ENCODE results near the gene LMTK2. TPM values are rescaled to one million over a fixed set of nuclear protein-coding genes. Genes with fewer than 3 reads are reported as not detected.

Gene LMTK2
- total RNA-seq, 2 donors from 2014 or later = 17.1 to 17.6 TPM

- Histone ChIP-seq H3K9me3 (no peaks in the 10 kb centered on the region), H3K27me3 (replicated peaks; ENCODE audit: insufficient read depth) (no peaks in the 10 kb centered on the region), H3K36me3 (peaks cover 4% of the 10 kb centered on the region), H3K4me3 (peak within 1 kb of the TSS; percentile 69), H3K27ac (no peak within 1 kb of the TSS), H3K4me1 (ENCODE audit: control insufficient read depth in 1 of 2, low read depth in 2 of 2) (no peaks in the 10 kb centered on the region)
- TF ChIP-seq CTCF (IDR thresholded peaks at IDR 0.05) = no peak
- DNase-seq (ENCODE audit: low spot score) (no peak), ATAC-seq (ENCODE audit: insufficient number of reproducible peaks, low FRiP score, low read depth) (no peak)
Observed at GRCh38 chr7:98211221-98211675, 104.6 kb downstream of the LMTK2 start, which contains the start of gene BHLHA15. BHLHA15 (plus strand) TSS chr7:98211439; CDS start chr7:98212310, 871 bp downstream.

GRCh38 chr7:98211676-98212531 lies 105.2 kb downstream of the LMTK2 start:
- peaks cover 6% of the 10 kb centered on the region for H3K36me3 ChIP-seq
- no peak for ATAC-seq (ENCODE audit: insufficient number of reproducible peaks, low FRiP score, low read depth)
- H3K27ac ChIP-seq = no peak overlapping the region
- TF ChIP-seq CTCF (IDR thresholded peaks at IDR 0.05) = no peak
- no peaks in the 10 kb centered on the region for H3K27me3 ChIP-seq (replicated peaks; ENCODE audit: insufficient read depth)
- DNase-seq (ENCODE audit: low spot score) = no peak
- H3K9me3 ChIP-seq = no peaks in the 10 kb centered on the region
- peak overlapping the region; percentile 58 for H3K4me3 ChIP-seq
- H3K4me1 ChIP-seq (ENCODE audit: control insufficient read depth in 1 of 2, low read depth in 2 of 2) = no peaks in the 10 kb centered on the region

- DNase-seq (ENCODE audit: low spot score) (no peak), ATAC-seq (ENCODE audit: insufficient number of reproducible peaks, low FRiP score, low read depth) (no peak)
- H3K27me3 ChIP-seq (replicated peaks; ENCODE audit: insufficient read depth) = no peaks in the 10 kb centered on the region
- H3K9me3 ChIP-seq = no peaks in the 10 kb centered on the region
- H3K27ac ChIP-seq = no peak overlapping the region
- H3K4me1 ChIP-seq (ENCODE audit: control insufficient read depth in 1 of 2, low read depth in 2 of 2) = no peaks in the 10 kb centered on the region
- H3K4me3 ChIP-seq = no peak overlapping the region
- TF ChIP-seq CTCF (IDR thresholded peaks at IDR 0.05) = no peak
- H3K36me3 ChIP-seq = peaks cover 9% of the 10 kb centered on the region
Observed at GRCh38 chr7:98212532-98213041, 105.9 kb downstream of the LMTK2 start.

GRCh38 chr7:98213296-98213887 lies 106.7 kb downstream of the LMTK2 start:
- H3K4me1 ChIP-seq (ENCODE audit: control insufficient read depth in 1 of 2, low read depth in 2 of 2) = no peaks in the 10 kb centered on the region
- no peak for TF ChIP-seq CTCF (IDR thresholded peaks at IDR 0.05)
- no peaks in the 10 kb centered on the region for H3K9me3 ChIP-seq
- no peak overlapping the region for H3K27ac ChIP-seq
- H3K36me3 ChIP-seq = peaks cover 9% of the 10 kb centered on the region
- DNase-seq (ENCODE audit: low spot score) (no peak), ATAC-seq (ENCODE audit: insufficient number of reproducible peaks, low FRiP score, low read depth) (no peak)
- no peaks in the 10 kb centered on the region for H3K27me3 ChIP-seq (replicated peaks; ENCODE audit: insufficient read depth)
- H3K4me3 ChIP-seq = no peak overlapping the region

Measured in thoracic aorta (tissue), 2 donors.